SK-N-MC (cell line): ENCODE data around the gene IFTAP.

Experiments used
- DNase-seq: peaks from one replicate; pipeline ENCODE4 v3.0.0-alpha.2; 2011; ENCODE audit warnings: low read depth, low spot score
- H3K27ac ChIP-seq: fragments of 200-600 bp; sonication (generic); 2 replicates; pipeline ENCODE4 v1.5.1; 2016; ENCODE audit warnings: mixed run types
- H3K36me3 ChIP-seq: fragments of 200-600 bp; sonication (generic); 2 replicates; pipeline ENCODE4 v1.6.1; 2017; ENCODE audit warnings: antibody characterized with exemption, low read length, mixed read lengths; ENCODE audit not compliant: insufficient read depth
- H3K4me3 ChIP-seq: fragments of 200-600 bp; sonication (generic); 2 replicates; pipeline ENCODE4 v1.5.1; 2016
- H3K9ac ChIP-seq: fragments of 200-600 bp; sonication (generic); 2 replicates; pipeline ENCODE4 v1.8.0; 2017; ENCODE audit warnings: mixed run types, mixed read lengths; ENCODE audit not compliant: insufficient read length
- H3K9me3 ChIP-seq: fragments of 200-600 bp; sonication (generic); 2 replicates; pipeline ENCODE4 v1.6.1; 2017; ENCODE audit warnings: low read depth, mild to moderate bottlenecking, antibody characterized with exemption, low read length, moderate library complexity, mixed read lengths
- EZH2 ChIP-seq: fragments of 200-600 bp; sonication (generic); IDR thresholded peaks from one replicate; pipeline ENCODE4 v1.6.1; 2017; ENCODE audit warnings: antibody characterized with exemption
- FOXP2 ChIP-seq: optimal IDR thresholded peaks from 2 replicates; pipeline ENCODE3; 2011; ENCODE audit warnings: mild to moderate bottlenecking, moderate library complexity; ENCODE audit not compliant: insufficient read depth; ENCODE audit errors: extremely low read length, control extremely low read depth
- POLR2AphosphoS5 ChIP-seq: IDR thresholded peaks from 2 replicates; pipeline ENCODE4 v1.6.1; 2012; ENCODE audit warnings: mild to moderate bottlenecking, low read depth, low read length, borderline replicate concordance

The IFTAP gene

GRCh38 chr11:36586543-36586942, 7.8 kb upstream of the IFTAP start:
- TF ChIP-seq EZH2 (no peak), POLR2AphosphoS5 (no peak), FOXP2 (no peak)
- no peaks in the 10 kb centered on the region for H3K9me3 ChIP-seq
- no peak overlapping the region for H3K9ac ChIP-seq
- DNase-seq: no peak
- no peaks in the 10 kb centered on the region for H3K36me3 ChIP-seq
- no peak overlapping the region for H3K27ac ChIP-seq
- H3K4me3 ChIP-seq: no peak overlapping the region

DNA sequence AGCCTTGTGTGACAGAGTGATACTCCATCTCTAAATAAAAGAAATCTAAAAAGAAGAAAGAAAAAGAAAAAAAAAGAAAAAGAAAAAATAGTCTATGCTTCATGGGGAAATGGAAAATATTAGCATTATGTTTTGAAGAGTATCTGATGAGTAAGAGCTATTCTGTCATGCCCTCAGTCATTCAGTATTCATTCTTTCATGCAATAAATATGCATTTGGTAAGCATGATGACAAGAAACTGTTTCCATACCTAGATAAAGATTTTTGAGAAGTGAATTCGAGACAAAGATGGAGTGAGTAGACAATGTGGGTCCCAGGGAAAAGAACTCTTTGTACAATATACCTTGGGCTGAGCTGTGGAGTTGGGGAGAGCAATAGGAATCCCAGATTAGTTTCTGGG, 6.2 kb upstream of the IFTAP start:
- Histone ChIP-seq H3K9ac (no peak overlapping the region), H3K27ac (no peak overlapping the region), H3K4me3 (no peak overlapping the region), H3K36me3 (no peaks in the 10 kb centered on the region), H3K9me3 (no peaks in the 10 kb centered on the region)
- TF ChIP-seq FOXP2 (no peak), EZH2 (no peak), POLR2AphosphoS5 (no peak)
- DNase-seq: no peak

GRCh38 chr11:36590513-36590912, 3.8 kb upstream of the IFTAP start:
- no peak for TF ChIP-seq POLR2AphosphoS5
- no peak for TF ChIP-seq EZH2
- TF ChIP-seq FOXP2: no peak
- Histone ChIP-seq H3K9ac (no peak overlapping the region), H3K9me3 (no peaks in the 10 kb centered on the region), H3K36me3 (no peaks in the 10 kb centered on the region), H3K4me3 (no peak overlapping the region), H3K27ac (no peak overlapping the region)
- no peak for DNase-seq

- no peaks in the 10 kb centered on the region for H3K36me3 ChIP-seq
- H3K9me3 ChIP-seq: no peaks in the 10 kb centered on the region
- no peak for DNase-seq
- H3K4me3 ChIP-seq: no peak overlapping the region
- no peak overlapping the region for H3K27ac ChIP-seq
- TF ChIP-seq FOXP2 (no peak), EZH2 (peak; percentile 60)
- H3K9ac ChIP-seq: no peak overlapping the region
These were observed 2.9 kb upstream of the IFTAP start for GRCh38 chr11:36591433-36591832.

DNA sequence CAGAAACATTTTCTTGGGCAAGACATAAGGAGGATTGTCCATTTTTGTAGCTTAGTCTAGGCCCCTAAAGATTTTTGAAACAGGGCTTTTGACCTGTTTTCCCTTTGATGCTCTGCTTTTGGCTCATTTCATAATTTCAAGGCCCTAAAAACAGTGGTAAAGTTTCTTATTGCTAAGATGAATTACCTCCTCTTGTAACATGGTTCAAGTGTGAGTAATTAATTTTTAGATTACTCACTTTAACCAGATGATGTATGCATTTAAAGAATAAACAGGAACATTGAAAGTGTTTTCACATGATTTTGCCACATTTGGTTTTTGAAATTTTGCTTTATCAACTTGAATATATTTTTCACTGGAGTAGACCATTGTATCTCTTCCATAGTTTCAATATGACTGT, 2.6 kb downstream of the IFTAP start:
- H3K9me3 ChIP-seq: no peaks in the 10 kb centered on the region
- H3K9ac ChIP-seq: no peak overlapping the region
- TF ChIP-seq POLR2AphosphoS5 (no peak), FOXP2 (no peak), EZH2 (no peak)
- H3K4me3 ChIP-seq: no peak overlapping the region
- no peaks in the 10 kb centered on the region for H3K36me3 ChIP-seq
- no peak for DNase-seq
- H3K27ac ChIP-seq: no peak overlapping the region

GRCh38 chr11:36598051-36598450, 3.7 kb downstream of the IFTAP start, which contains the start of gene RAG2:
TSS of gene RAG2 (minus strand) at chr11:36598236. CDS start at chr11:36594168, 4,068 bp downstream.
- Histone ChIP-seq H3K36me3 (no peaks in the 10 kb centered on the region), H3K9ac (no peak within 1 kb of the TSS), H3K9me3 (no peaks in the 10 kb centered on the region), H3K4me3 (no peak within 1 kb of the TSS), H3K27ac (no peak within 1 kb of the TSS)
- no peak for TF ChIP-seq POLR2AphosphoS5
- TF ChIP-seq EZH2: no peak
- no peak for TF ChIP-seq FOXP2
- no peak for DNase-seq

GRCh38 chr11:36600180-36600579, 5.9 kb downstream of the IFTAP start:
- H3K27ac ChIP-seq: no peak overlapping the region
- no peak overlapping the region for H3K9ac ChIP-seq
- TF ChIP-seq POLR2AphosphoS5: no peak
- TF ChIP-seq EZH2: no peak
- no peak for TF ChIP-seq FOXP2
- no peaks in the 10 kb centered on the region for H3K36me3 ChIP-seq
- no peak for DNase-seq
- no peak overlapping the region for H3K4me3 ChIP-seq
- no peaks in the 10 kb centered on the region for H3K9me3 ChIP-seq

DNA sequence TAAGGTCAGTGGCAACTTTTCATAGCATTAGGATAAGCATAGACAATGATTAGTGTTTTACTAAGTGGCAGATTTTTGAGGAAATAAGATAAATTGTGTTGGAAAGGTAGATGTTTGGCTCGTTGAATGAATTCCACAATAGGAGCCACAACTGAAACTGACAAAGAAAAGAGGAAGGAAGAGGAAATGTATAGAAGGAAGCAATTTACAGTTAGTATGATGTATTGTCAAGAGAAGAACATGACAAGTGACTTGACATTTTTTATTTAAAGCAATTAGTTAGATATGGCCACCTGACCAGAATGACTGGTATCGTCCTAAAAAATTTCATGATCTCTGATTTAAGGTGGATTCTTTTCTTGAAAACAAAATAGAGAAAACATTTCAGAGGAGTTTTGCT, 6.9 kb downstream of the IFTAP start:
- Histone ChIP-seq H3K9me3 (no peaks in the 10 kb centered on the region), H3K27ac (no peak overlapping the region), H3K9ac (no peak overlapping the region), H3K36me3 (no peaks in the 10 kb centered on the region), H3K4me3 (no peak overlapping the region)
- no peak for TF ChIP-seq FOXP2
- TF ChIP-seq POLR2AphosphoS5: no peak
- no peak for TF ChIP-seq EZH2
- DNase-seq: no peak

- no peak overlapping the region for H3K4me3 ChIP-seq
- TF ChIP-seq POLR2AphosphoS5: no peak
- no peak for TF ChIP-seq FOXP2
- no peak for TF ChIP-seq EZH2
- H3K9me3 ChIP-seq: no peaks in the 10 kb centered on the region
- H3K9ac ChIP-seq: no peak overlapping the region
- no peak overlapping the region for H3K27ac ChIP-seq
- DNase-seq: no peak
- no peaks in the 10 kb centered on the region for H3K36me3 ChIP-seq
These were observed 7.8 kb downstream of the IFTAP start for GRCh38 chr11:36602135-36602534.
